SK-N-SH treated with all-trans-retinoic acid at 6 μM for 48 hours (cell line): Measurements from ENCODE around the gene CMC1.

Experiments used
- ATAC-seq: fragments of 200-7000 bp; cut with Tn5 transposase; 3 replicates; pipeline ENCODE4 v1.9.1; 2020; ENCODE audit warnings: mild to moderate bottlenecking, moderate library complexity
- ARNTL ChIP-seq: fragments of 450-650 bp; formaldehyde crosslinking; IDR thresholded peaks from 2 replicates; pipeline ENCODE4 v1.5.0; 2020; ENCODE audit warnings: low read depth, mild to moderate bottlenecking, moderate library complexity, borderline replicate concordance
- BACH2 ChIP-seq: fragments of 250-450 bp; sonication (Bioruptor Pico); IDR thresholded peaks from 2 replicates; pipeline ENCODE4 v1.9.0; 2021; ENCODE audit warnings: mild to moderate bottlenecking, borderline replicate concordance
- CREB5 ChIP-seq: fragments of 250-450 bp; sonication (Bioruptor Pico); IDR thresholded peaks from 2 replicates; pipeline ENCODE4 v1.5.1; 2020; ENCODE audit warnings: low read depth, mild to moderate bottlenecking, moderate library complexity
- CSDC2 ChIP-seq: fragments of 250-450 bp; sonication (Bioruptor Pico); IDR thresholded peaks from 2 replicates; pipeline ENCODE4 v1.5.0; 2020; ENCODE audit warnings: mild to moderate bottlenecking, moderate library complexity
- CSRNP3 ChIP-seq: fragments of 250-450 bp; sonication (Bioruptor Pico); IDR thresholded peaks from 2 replicates; pipeline ENCODE4 v1.5.1; 2021; ENCODE audit warnings: mild to moderate bottlenecking, moderate library complexity
- ESRRG ChIP-seq: fragments of 250-450 bp; sonication (Bioruptor Pico); IDR thresholded peaks from 2 replicates; pipeline ENCODE4 v1.6.1; 2021; ENCODE audit warnings: mild to moderate bottlenecking
- GLIS3 ChIP-seq: fragments of 250-450 bp; sonication (Bioruptor Pico); IDR thresholded peaks from 2 replicates; pipeline ENCODE4 v1.5.0; 2020; ENCODE audit warnings: mild to moderate bottlenecking, moderate library complexity
- ISL1 ChIP-seq: fragments of 250-450 bp; sonication (Bioruptor Pico); IDR thresholded peaks from 2 replicates; pipeline ENCODE4 v2.1.2; 2022; ENCODE audit warnings: mild to moderate bottlenecking, moderate library complexity
- OSR1 ChIP-seq: fragments of 250-450 bp; sonication (Bioruptor Pico); IDR thresholded peaks from 2 replicates; pipeline ENCODE4 v1.8.0; 2022; ENCODE audit warnings: moderate library complexity, mild to moderate bottlenecking, inconsistent platforms
- POU6F1 ChIP-seq: fragments of 250-450 bp; sonication (Bioruptor Pico); IDR thresholded peaks from 2 replicates; pipeline ENCODE4 v1.8.0; 2021; ENCODE audit warnings: low read depth, mild to moderate bottlenecking, moderate library complexity, borderline replicate concordance
- PPARA ChIP-seq: fragments of 250-450 bp; sonication (Bioruptor Pico); IDR thresholded peaks from 2 replicates; pipeline ENCODE4 v1.5.0; 2020; ENCODE audit warnings: mild to moderate bottlenecking, borderline replicate concordance
- RARB ChIP-seq: fragments of 250-450 bp; sonication (Bioruptor Pico); IDR thresholded peaks from 2 replicates; pipeline ENCODE4 v1.8.0; 2021; ENCODE audit warnings: mild to moderate bottlenecking, moderate library complexity
- SNAI2 ChIP-seq: fragments of 250-450 bp; sonication (Bioruptor Pico); IDR thresholded peaks from 2 replicates; pipeline ENCODE4 v1.5.0; 2020; ENCODE audit warnings: mild to moderate bottlenecking, moderate library complexity
- TCF4 ChIP-seq: fragments of 250-450 bp; sonication (Bioruptor Pico); IDR thresholded peaks from 2 replicates; pipeline ENCODE4 v1.8.0; 2021; ENCODE audit warnings: mild to moderate bottlenecking, moderate library complexity, borderline replicate concordance
- ZC3H10 ChIP-seq: fragments of 250-450 bp; sonication (Bioruptor Pico); IDR thresholded peaks from 2 replicates; pipeline ENCODE4 v1.5.1; 2021; ENCODE audit warnings: mild to moderate bottlenecking, moderate library complexity
- ZFP3 ChIP-seq: fragments of 250-450 bp; sonication (Bioruptor Pico); IDR thresholded peaks from 2 replicates; pipeline ENCODE4 v1.5.0; 2020; ENCODE audit warnings: mild to moderate bottlenecking, moderate library complexity
- ZFP30 ChIP-seq: fragments of 450-650 bp; formaldehyde crosslinking; IDR thresholded peaks from 2 replicates; pipeline ENCODE4 v1.5.0; 2022; ENCODE audit warnings: mild to moderate bottlenecking, moderate library complexity
- ZNF565 ChIP-seq: fragments of 450-650 bp; formaldehyde crosslinking; conservative IDR thresholded peaks from 2 replicates; pipeline ENCODE4 v1.5.0; 2020; ENCODE audit warnings: low read depth, mild to moderate bottlenecking, moderate library complexity
- ZNF70 ChIP-seq: fragments of 450-650 bp; formaldehyde crosslinking; IDR thresholded peaks from 2 replicates; pipeline ENCODE4 v1.5.0; 2020; ENCODE audit warnings: mild to moderate bottlenecking, moderate library complexity
- ZNF8 ChIP-seq: fragments of 450-650 bp; formaldehyde crosslinking; IDR thresholded peaks from 2 replicates; pipeline ENCODE4 v1.5.0; 2020; ENCODE audit warnings: mild to moderate bottlenecking, moderate library complexity
- TF ChIP-seq, protein P1 (sequence below): fragments of 250-450 bp; sonication (Bioruptor Pico); IDR thresholded peaks from 2 replicates; pipeline ENCODE4 v1.5.0; 2020; ENCODE audit warnings: mild to moderate bottlenecking, moderate library complexity
- TF ChIP-seq, protein P2 (sequence below): fragments of 250-450 bp; sonication (Bioruptor Pico); IDR thresholded peaks from 2 replicates; pipeline ENCODE4 v1.8.0; 2020; ENCODE audit warnings: mild to moderate bottlenecking, moderate library complexity, borderline replicate concordance

CMC1 gene

GRCh38 chr3:28210968-28211713 is 30.3 kb upstream of the CMC1 start (continued):
- TF ChIP-seq, protein P1, sequence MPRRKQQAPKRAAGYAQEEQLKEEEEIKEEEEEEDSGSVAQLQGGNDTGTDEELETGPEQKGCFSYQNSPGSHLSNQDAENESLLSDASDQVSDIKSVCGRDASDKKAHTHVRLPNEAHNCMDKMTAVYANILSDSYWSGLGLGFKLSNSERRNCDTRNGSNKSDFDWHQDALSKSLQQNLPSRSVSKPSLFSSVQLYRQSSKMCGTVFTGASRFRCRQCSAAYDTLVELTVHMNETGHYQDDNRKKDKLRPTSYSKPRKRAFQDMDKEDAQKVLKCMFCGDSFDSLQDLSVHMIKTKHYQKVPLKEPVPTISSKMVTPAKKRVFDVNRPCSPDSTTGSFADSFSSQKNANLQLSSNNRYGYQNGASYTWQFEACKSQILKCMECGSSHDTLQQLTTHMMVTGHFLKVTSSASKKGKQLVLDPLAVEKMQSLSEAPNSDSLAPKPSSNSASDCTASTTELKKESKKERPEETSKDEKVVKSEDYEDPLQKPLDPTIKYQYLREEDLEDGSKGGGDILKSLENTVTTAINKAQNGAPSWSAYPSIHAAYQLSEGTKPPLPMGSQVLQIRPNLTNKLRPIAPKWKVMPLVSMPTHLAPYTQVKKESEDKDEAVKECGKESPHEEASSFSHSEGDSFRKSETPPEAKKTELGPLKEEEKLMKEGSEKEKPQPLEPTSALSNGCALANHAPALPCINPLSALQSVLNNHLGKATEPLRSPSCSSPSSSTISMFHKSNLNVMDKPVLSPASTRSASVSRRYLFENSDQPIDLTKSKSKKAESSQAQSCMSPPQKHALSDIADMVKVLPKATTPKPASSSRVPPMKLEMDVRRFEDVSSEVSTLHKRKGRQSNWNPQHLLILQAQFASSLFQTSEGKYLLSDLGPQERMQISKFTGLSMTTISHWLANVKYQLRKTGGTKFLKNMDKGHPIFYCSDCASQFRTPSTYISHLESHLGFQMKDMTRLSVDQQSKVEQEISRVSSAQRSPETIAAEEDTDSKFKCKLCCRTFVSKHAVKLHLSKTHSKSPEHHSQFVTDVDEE (CRISPR knock-in tag), result no peak
- no peak for TF ChIP-seq SNAI2
- no peak for TF ChIP-seq PPARA (CRISPR knock-in tag)
- no peak for TF ChIP-seq CSDC2
- no peak for TF ChIP-seq ISL1
- no peak for TF ChIP-seq BACH2 (CRISPR knock-in tag)
- TF ChIP-seq ESRRG, result no peak
- TF ChIP-seq ZFP30 (CRISPR knock-in tag), result no peak
- no peak for TF ChIP-seq TCF4 (CRISPR knock-in tag)
- no peak for TF ChIP-seq ZNF8 (CRISPR knock-in tag)
- TF ChIP-seq OSR1 (CRISPR knock-in tag), result no peak
- no peak for TF ChIP-seq ZFP3 (CRISPR knock-in tag)
- no peak for TF ChIP-seq GLIS3 (CRISPR knock-in tag)
- TF ChIP-seq ZNF565 (CRISPR knock-in tag), result no peak

DNA sequence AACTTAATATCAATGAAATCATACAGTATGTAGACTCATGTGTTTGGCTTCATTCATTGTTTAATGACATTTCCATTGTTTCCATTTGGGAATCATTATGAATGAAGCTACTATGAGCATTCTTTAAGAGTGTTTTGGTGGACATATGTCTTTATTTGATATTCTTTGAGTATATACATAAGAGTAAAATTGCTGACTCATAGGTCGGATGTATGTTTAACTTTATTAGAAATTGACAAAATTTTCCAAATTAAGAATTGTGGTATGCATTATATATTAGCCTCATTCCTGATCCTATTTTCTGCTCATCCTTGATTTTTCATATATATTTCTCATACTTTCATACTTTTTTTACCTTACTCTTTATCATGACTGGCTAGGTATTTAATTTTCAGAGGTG is 28.7 kb upstream of the CMC1 start:
- TF ChIP-seq SNAI2, result no peak
- TF ChIP-seq BACH2 (CRISPR knock-in tag), result no peak
- TF ChIP-seq OSR1 (CRISPR knock-in tag), result no peak
- no peak for TF ChIP-seq CSRNP3 (CRISPR knock-in tag)
- no peak for TF ChIP-seq RARB (CRISPR knock-in tag)
- TF ChIP-seq ARNTL (CRISPR knock-in tag), result no peak
- TF ChIP-seq ZC3H10, result no peak
- TF ChIP-seq ZNF70 (CRISPR knock-in tag), result no peak
- no peak for TF ChIP-seq POU6F1 (CRISPR knock-in tag)
- TF ChIP-seq GLIS3 (CRISPR knock-in tag), result no peak
- no peak for TF ChIP-seq ESRRG
- TF ChIP-seq, protein P1 (CRISPR knock-in tag), result no peak
- ATAC-seq, result no peak

DNA sequence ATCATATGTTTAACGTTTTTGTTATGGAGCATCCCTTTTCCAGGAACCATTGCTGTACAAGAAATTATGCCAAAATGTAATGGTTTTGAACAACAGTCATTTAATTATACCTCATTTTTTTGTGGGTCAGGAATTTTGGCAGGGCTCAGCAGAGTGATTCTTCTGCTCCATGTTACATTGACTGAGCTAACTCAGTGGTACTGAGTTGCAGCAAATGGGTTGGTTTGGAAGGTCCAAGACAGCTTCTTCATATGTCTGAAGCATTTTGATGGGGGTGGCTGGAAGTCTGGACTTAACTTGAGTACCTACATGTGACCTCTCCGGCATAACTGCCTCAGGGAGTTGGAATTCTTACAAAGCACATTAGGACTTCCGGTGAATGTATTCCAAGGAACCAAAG is 26.0 kb upstream of the CMC1 start:
- no peak for ATAC-seq
- no peak for TF ChIP-seq SNAI2
- no peak for TF ChIP-seq ZNF8 (CRISPR knock-in tag)
- TF ChIP-seq ZC3H10, result no peak
- TF ChIP-seq ZFP30 (CRISPR knock-in tag), result no peak
- no peak for TF ChIP-seq OSR1 (CRISPR knock-in tag)
- TF ChIP-seq ISL1, result no peak
- no peak for TF ChIP-seq RARB (CRISPR knock-in tag)
- TF ChIP-seq CREB5 (CRISPR knock-in tag), result no peak
- TF ChIP-seq, protein P1 (CRISPR knock-in tag), result no peak
- TF ChIP-seq ESRRG, result no peak
- no peak for TF ChIP-seq ZNF70 (CRISPR knock-in tag)
- TF ChIP-seq BACH2 (CRISPR knock-in tag), result no peak
- TF ChIP-seq, protein P2, sequence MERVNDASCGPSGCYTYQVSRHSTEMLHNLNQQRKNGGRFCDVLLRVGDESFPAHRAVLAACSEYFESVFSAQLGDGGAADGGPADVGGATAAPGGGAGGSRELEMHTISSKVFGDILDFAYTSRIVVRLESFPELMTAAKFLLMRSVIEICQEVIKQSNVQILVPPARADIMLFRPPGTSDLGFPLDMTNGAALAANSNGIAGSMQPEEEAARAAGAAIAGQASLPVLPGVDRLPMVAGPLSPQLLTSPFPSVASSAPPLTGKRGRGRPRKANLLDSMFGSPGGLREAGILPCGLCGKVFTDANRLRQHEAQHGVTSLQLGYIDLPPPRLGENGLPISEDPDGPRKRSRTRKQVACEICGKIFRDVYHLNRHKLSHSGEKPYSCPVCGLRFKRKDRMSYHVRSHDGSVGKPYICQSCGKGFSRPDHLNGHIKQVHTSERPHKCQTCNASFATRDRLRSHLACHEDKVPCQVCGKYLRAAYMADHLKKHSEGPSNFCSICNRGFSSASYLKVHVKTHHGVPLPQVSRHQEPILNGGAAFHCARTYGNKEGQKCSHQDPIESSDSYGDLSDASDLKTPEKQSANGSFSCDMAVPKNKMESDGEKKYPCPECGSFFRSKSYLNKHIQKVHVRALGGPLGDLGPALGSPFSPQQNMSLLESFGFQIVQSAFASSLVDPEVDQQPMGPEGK (CRISPR knock-in tag), result no peak
